ENCODE data around the gene RBMS3. TPM values are rescaled to one million over a fixed set of nuclear protein-coding genes. Genes with fewer than 3 reads are reported as not detected.

RBMS3 gene
- total and polyA plus RNA-seq, 2 of the 13 experiments (the other 11 are each of a cell fraction or from before 2014, with no cell fraction given): not detected

GRCh38 chr3:29384640-29385039 is 103.8 kb downstream of the RBMS3 start:
- no peaks in the 10 kb centered on the region for H3K4me1 ChIP-seq (ENCODE audit: insufficient read depth, low read length)
- H3K4me3 ChIP-seq (replicated peaks in 1 of 3; ENCODE audit: insufficient read depth in 1 of 3, low read depth in 2 of 3, low read length in 3 of 3): no peak overlapping the region
- intact Hi-C loops (cut with micrococcal nuclease; ENCODE audit: unreplicated experiment): no loop called here
- H3K27me3 ChIP-seq (ENCODE audit: control insufficient read depth in 1 of 2, insufficient read depth in 2 of 2, low read length in 2 of 2): no peaks in the 10 kb centered on the region
- in situ Hi-C loops (cut with HindIII; ENCODE audit: extremely low pct_ligation_motif_present, low pct_unique_long_range_greater_than_20kb): no loop called here
- no peaks in the 10 kb centered on the region for H4K20me1 ChIP-seq (ENCODE audit: insufficient read depth, low read length)
- H3K79me2 ChIP-seq (ENCODE audit: insufficient read depth, low read length): no peaks in the 10 kb centered on the region
- H3K36me3 ChIP-seq (replicated peaks in 1 of 2; ENCODE audit: control insufficient read depth in 1 of 2, insufficient read depth in 2 of 2, low read length in 2 of 2): no peaks in the 10 kb centered on the region
- no TSS peak for BruUV-seq (replicated peaks)
- no peak overlapping the region for H3K27ac ChIP-seq (ENCODE audit: extremely low read length, insufficient read depth, low read length)
- ChIA-PET CTCF (ENCODE audit: low intra/inter-chr PET ratio, low total read pairs) (no interaction called here), POLR2A (no interaction called here)
- TF ChIP-seq PATZ1 (CRISPR knock-in tag; IDR thresholded peaks at IDR 0.05) (no peak), ZNF598 (CRISPR knock-in tag; IDR thresholded peaks at IDR 0.05; ENCODE audit: borderline replicate concordance) (no peak), ARID3A (IDR thresholded peaks at IDR 0.05; ENCODE audit: low read depth, low read length) (no peak), NFE2L2 (IDR thresholded peaks at IDR 0.05; ENCODE audit: low read length) (no peak)
- H3K9ac ChIP-seq (ENCODE audit: insufficient read depth, low read depth, low read length): no peak overlapping the region
- H3K9me3 ChIP-seq (ENCODE audit: low read length): no peaks in the 10 kb centered on the region
- 49% methylated on average over 6 of the region's 6 CpGs for WGBS (ENCODE audit: low lambda C conversion rate)
- DNase-seq (ENCODE audit: low spot score) (no peak), ATAC-seq (no peak), FAIRE-seq (no peak)
- no peak overlapping the region for H2AFZ ChIP-seq (ENCODE audit: low read length)
- H3K4me2 ChIP-seq (ENCODE audit: low read depth, low read length): no peak overlapping the region
